Stimulated activated CD4-positive, alpha-beta T cell treated with anti-CD3 and anti-CD28 coated beads, Interleukin-15, amount 100 ng/mL, for 1 hour (primary cell): Measurements from ENCODE around the gene TLE2.
"Not testable (repeated sequence)": the region's sequence is repeated elsewhere in the genome, so short reads cannot be mapped to it uniquely, and the experiment has no call there.

Source experiments
- DNase-seq, 2 donors: peaks; one replicate each; pipeline ENCODE4 v3.0.0-alpha.2; 2020; ENCODE audit warnings: low read depth in 1 of 2, low spot score in 1 of 2

TLE2 gene

GRCh38 chr19:2988568-2988967 lies 40.5 kb downstream of the TLE2 start:
- no peak for DNase-seq

- DNase-seq, result no peak
These were observed 41.3 kb downstream of the TLE2 start for GRCh38 chr19:2987797-2988196.

- DNase-seq, result no peak
These were observed 42.0 kb downstream of the TLE2 start for GRCh38 chr19:2986951-2987524.

DNA sequence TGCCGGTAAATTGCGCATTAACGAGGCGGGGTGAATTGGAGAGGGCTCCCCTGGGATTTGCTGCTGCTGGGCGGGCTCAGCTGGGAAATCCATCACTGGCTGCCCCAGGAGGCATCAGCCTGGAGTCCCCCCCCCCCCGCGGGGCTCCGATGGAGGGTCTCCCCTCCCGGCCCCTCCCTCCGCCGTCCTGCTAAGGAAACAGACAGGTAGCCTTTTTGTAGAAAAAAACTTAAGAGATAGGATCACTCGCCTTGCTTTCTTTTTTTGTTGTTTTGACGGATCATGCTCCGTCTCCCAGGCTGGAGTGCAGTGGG lies 44.9 kb downstream of the TLE2 start:
- DNase-seq, result no peak

- DNase-seq, result no peak
These were observed 45.5 kb downstream of the TLE2 start for GRCh38 chr19:2983351-2984214.

GRCh38 chr19:2982983-2983350 lies 46.1 kb downstream of the TLE2 start:
- DNase-seq, result no peak

- DNase-seq, result no peak
These were observed 46.5 kb downstream of the TLE2 start for GRCh38 chr19:2982561-2982960.

GRCh38 chr19:2981898-2982297 lies 47.2 kb downstream of the TLE2 start:
- DNase-seq, result no peak

GRCh38 chr19:2978772-2979171 lies 50.3 kb downstream of the TLE2 start:
- DNase-seq, result no peak

GRCh38 chr19:2978166-2978767 lies 50.8 kb downstream of the TLE2 start:
- DNase-seq, result no peak

GRCh38 chr19:2977746-2978138 lies 51.3 kb downstream of the TLE2 start:
- DNase-seq, result no peak

DNA sequence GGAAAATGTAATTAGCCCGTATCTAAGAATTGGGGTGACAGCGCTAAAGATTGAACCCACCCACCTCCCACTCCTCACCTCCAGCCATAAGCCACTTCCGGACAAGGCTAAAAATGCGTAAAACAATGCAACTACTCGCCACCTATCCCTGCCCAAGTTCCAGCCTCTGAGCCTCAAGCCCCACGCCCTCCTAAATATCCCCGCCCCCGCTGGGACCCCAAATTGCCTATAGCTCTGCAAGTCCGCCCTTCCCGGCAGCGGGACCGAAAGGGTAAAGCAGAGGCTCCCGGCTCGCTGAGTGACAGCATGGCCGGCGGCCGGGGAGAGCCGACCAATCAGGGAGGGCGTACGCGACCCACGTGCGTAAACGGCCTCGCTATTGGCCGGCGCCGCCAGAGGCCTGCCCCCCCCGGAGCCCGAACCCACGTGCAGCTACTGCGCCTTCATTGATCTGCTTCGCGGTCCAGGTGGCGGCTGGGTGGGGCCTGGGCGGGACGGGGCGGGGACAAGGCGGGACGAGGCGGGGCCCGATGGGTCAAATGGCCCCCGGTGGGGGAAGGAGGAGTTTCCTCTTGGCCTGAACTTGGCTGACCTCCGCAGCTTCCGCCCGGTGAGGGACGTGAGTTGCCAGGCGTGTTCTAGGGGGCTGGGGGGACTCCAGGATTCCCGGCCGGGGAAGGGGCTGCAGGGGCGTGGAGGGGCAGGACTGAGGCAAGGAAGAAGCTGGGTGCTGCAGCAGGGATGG lies 51.9 kb downstream of the TLE2 start, which contains the start of gene TLE6:
TSS of gene TLE6 (plus strand) at position 564 of the 745 bp plus-strand sequence. CDS start 670 bp downstream, outside the sequence.
- peak; percentile 85 to 88 for DNase-seq

- no peak for DNase-seq
These were observed 52.5 kb downstream of the TLE2 start for GRCh38 chr19:2976609-2977000.

- DNase-seq, result no peak
These were observed 54.6 kb downstream of the TLE2 start for GRCh38 chr19:2974342-2975041.

- no peak for DNase-seq
These were observed 55.9 kb downstream of the TLE2 start for GRCh38 chr19:2973229-2973628.

GRCh38 chr19:2970201-2970835 lies 58.8 kb downstream of the TLE2 start:
- DNase-seq, result no peak

GRCh38 chr19:2969104-2969504 lies 60.0 kb downstream of the TLE2 start:
- no peak for DNase-seq

- DNase-seq, result no peak
These were observed 61.1 kb downstream of the TLE2 start for GRCh38 chr19:2967972-2968371.

- no peak for DNase-seq
These were observed 64.2 kb downstream of the TLE2 start for GRCh38 chr19:2964874-2965273.

DNA sequence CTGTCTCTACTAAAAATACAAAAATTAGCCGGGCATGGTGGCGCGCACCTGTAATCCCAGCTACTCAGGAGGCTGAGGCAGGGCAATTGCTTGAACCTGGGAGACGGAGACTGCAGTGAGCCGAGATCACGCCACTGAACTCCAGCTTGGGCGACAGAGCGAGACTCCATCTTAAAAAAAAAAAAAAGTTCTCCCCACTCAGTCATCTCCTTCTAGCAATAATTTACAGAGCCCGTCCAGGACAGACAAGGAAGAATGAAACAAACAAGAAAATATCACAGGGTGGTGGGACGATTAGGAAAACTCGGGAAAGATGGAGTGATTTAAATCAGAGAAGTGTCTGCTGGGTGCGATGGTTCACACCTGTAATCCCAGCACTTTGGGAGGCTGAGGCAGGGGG lies 65.4 kb downstream of the TLE2 start:
- not testable (repeated sequence) for DNase-seq

GRCh38 chr19:2963122-2963521 lies 66.0 kb downstream of the TLE2 start:
- no peak for DNase-seq
